Right lobe of liver (tissue), 4 donors: Measurements from ENCODE around the gene NTN1.

Experiments used
- POLR2A ChIP-seq: fragments of 450-650 bp; IDR thresholded peaks from one replicate; pipeline ENCODE4 v1.6.1; 2017; ENCODE audit warnings: antibody characterized with exemption, mild to moderate bottlenecking
- TF ChIP-seq, protein P1 (sequence below), 4 donors: fragments of 200-600 bp in 3 of 4; fragments of 450-650 bp in 1 of 4; IDR thresholded peaks; one replicate each; pipeline versions ENCODE4 v1.5.1 to v1.8.0; 2016 to 2022; ENCODE audit warnings: antibody characterized with exemption in 4 of 4, mild to moderate bottlenecking in 2 of 4
- donor health status: DM: no; HTN: no; CAD: no.
- donor health status: DM: no; HTN: no; CAD: no.
- donor health status: DM: no; HTN: yes; CAD: no.

DNA sequence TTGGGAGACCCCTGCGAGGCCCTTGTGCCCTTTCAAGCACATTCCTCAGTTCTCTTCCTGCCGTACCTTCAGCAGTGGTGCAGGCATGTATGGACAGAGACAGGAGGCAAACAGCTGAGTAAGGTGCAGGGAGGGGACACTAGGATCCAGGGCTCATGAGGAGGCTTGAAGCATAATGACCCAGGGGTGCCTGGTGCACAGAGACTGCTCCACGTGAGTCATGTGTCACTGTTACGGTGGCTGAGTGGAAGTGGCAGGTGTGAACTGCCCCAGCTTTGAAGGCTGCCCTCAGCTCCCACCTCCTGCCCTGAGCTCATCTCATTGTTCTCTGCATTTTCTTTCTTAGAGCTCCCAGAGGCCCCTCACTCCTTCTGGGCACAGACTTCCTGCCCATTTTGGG, 124.8 kb downstream of the NTN1 start:
- TF ChIP-seq, protein P1, sequence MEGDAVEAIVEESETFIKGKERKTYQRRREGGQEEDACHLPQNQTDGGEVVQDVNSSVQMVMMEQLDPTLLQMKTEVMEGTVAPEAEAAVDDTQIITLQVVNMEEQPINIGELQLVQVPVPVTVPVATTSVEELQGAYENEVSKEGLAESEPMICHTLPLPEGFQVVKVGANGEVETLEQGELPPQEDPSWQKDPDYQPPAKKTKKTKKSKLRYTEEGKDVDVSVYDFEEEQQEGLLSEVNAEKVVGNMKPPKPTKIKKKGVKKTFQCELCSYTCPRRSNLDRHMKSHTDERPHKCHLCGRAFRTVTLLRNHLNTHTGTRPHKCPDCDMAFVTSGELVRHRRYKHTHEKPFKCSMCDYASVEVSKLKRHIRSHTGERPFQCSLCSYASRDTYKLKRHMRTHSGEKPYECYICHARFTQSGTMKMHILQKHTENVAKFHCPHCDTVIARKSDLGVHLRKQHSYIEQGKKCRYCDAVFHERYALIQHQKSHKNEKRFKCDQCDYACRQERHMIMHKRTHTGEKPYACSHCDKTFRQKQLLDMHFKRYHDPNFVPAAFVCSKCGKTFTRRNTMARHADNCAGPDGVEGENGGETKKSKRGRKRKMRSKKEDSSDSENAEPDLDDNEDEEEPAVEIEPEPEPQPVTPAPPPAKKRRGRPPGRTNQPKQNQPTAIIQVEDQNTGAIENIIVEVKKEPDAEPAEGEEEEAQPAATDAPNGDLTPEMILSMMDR (IDR thresholded peaks at IDR 0.05): no peak
- TF ChIP-seq POLR2A: no peak
